ENCODE measurements around the gene LRRC42.

LRRC42 gene, protein sequence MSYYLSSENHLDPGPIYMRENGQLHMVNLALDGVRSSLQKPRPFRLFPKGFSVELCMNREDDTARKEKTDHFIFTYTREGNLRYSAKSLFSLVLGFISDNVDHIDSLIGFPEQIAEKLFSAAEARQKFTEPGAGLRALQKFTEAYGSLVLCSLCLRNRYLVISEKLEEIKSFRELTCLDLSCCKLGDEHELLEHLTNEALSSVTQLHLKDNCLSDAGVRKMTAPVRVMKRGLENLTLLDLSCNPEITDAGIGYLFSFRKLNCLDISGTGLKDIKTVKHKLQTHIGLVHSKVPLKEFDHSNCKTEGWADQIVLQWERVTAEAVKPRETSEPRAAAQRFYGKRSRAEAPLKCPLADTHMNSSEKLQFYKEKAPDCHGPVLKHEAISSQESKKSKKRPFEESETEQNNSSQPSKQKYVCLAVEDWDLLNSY

DNA sequence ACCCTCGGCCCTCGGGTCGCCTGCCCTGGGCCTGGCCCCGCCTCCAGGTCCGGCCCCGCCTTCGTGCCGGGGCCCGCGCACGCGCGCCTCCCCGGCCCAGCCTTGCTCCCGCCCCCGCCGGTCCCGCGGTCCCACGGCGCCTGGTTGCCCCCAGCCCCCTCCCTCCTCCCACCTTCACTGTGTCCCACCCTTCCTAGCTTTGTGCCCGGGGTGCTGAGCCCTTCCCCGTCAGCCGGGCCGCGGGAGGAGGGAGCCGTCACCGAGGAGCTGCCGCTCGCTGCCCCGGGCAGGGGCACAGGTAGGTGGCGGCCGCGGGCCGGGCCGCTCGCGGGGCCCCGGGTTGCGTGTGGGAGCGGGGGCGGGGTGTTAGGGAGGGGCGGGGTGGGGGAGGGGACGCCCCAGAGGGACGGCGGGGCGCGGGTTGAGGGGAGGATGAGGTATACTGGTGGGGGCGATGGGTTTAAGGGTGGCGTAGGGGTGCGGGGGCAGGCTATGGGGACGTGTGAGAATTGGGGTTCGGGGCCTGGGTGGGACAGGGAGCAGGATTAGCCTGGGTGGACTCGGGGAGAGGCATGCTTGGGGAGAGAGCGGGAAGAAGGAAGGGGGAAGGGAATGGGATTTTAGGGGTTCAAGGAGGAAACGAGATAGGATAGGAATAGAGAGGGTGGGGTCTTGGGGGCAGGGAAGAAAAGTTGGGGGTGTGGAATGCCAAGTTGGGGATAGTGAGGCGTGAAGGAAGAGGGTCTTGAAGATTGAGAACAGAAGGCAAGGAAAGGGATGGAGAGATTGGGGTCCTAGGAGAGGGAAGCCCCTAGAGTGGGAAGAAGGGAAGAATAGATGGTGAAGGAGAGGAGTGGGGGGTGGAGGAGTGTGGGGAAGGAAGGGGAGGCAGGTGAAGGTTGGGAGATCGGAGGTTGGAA lies at the start of gene LRRC42:
LRRC42 (plus strand) TSS at position 99 of the 920 bp plus-strand sequence. CDS start 5,650 bp downstream, outside the sequence.
- no peak for DNase-seq

DNA sequence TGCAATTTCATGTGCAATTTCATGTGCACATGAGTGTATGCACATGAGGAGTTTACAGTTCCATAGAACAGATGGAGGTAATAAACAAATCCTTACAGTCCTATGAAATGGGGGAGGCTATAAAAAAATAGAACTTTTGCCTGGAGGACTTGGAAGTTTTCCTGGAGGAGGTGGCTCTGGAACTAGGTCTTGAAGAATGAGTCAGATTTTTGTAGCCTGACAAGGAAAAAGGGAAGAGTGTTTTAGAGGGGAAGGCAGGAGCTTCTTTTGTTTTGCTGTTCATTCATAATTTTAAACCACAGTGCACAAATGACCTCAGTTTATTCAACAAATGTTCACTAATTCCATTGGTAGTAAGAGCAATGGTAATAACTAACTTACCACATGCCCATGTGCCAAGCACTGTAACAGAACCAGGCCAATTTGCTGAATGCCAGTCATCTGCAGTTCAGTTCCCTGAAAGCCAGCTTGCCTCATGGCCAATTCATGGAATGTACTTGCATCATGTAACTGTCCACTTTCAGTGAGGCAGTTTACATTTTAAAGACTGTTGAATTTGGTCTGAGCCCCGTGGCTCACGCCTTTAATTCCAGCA lies 49.4 kb upstream of the LRRC42 start:
- DNase-seq: no peak

DNA sequence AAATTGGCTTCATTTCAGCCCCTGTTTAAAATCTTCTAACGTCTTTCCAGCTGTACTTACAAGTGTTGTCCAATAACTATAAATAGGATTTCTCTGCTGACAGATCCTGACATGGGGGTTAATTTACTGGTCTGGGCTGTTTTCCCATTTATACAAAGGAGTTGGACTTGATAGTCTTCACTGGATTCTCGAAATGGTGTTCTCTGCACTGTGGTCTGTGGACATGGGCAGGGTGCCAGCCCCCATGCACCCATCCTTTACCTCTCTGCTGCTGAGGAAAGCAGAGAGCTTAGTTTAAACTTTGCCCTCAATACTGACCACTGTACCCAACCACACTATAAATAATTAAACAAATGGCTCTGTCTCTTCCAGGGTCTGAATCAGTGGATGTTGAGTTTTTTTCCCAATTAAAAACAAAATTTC lies 46.9 kb upstream of the LRRC42 start:
- no peak for DNase-seq

DNA sequence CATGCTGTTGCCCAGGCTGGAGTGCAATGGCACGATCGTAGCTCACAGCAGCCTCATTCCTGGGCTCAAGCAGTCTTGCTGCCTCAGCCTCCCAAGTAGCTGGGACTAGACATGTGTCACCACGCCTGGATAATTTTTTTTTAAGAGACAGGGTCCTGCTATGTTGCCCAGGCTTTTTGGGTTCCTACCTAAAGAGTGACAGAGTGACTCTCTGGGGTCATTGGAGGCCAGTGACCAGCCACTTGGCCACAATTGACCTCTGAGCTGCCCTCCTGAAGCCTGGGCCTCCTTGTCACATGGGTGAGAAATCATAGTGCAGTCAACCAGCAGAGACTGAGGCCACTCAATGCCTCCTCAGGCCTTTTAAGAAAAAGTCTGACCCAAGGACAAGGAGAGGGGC lies 46.4 kb upstream of the LRRC42 start:
- no peak for DNase-seq

DNA sequence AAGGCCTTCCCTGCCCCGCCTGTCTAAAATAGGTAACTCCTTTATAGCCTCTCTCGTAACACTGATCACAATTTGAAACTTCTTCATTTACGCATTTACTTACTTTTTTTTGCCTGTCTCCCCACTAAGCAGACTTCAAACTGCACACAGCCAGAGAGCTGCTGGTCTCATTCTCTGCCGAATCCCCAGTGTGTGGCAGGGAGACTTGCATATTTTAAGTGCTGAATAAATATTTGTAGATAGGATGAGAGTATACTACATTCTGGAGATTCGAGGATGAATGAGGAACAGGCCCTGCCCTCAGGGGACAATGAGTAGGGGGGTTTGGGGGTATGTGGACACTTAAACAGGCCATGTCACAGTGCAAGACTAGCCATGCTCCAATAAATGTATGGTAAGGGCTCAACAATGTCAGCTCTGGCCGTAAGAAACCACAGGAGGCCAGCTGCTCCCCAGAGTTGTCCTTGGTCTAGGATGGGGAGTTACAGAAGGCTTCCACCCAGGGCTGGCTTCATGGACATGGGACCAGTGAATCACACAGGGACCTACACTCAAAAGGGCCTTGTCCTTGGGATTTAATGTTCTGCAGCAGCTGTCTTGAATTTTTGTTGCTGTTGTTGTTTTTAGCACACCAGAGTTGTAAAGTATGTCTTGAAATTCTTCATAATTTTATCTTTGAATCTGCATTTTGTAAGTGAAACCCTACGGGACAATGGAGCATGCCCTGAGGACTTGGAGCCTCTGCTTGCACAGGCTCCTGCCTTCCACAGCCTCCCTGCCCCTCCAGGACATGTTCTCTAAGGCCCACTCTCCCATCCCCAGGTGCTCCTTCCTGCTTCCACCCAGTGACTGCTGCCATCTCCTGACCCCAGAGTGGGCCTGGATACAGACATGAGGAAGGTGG lies 43.7 kb upstream of the LRRC42 start:
- no peak for DNase-seq

DNA sequence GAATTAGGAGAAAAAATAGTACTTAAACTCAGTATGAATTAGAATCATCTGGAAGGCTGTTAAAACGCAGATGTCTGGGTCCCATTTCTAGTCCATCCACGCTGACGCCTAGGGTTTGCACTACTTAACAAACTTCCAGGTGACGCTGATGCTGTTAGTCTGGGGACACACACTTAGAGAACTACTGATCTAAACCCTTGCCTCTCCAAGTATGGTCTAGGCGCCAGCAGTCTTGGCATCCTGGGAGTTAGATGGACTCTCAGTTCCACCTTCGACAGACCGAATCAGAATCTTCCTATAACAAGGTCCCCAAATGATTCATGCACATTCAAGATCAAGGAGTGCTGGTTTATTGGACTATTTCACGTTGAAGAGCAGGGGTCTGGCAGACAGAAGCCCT lies 40.6 kb upstream of the LRRC42 start:
- no peak for DNase-seq

DNA sequence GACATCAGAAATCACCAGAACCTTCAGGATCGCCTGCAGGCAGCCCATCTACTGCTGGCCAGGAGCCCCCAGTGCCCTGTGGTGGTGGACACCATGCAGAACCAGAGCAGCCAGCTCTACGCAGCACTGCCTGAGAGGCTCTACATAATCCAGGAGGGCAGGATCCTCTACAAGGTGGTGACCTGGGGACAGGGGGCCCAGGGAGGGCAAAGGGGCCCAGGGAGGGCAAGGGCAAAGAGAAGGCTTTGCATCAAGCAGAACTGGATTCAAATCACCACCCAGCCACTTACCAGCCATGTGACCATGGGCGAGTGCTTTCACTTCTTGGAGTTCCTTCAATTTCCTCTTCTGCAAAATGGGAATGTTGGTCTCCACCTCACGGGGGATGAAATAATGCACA lies 40.0 kb upstream of the LRRC42 start:
- no peak for DNase-seq

DNA sequence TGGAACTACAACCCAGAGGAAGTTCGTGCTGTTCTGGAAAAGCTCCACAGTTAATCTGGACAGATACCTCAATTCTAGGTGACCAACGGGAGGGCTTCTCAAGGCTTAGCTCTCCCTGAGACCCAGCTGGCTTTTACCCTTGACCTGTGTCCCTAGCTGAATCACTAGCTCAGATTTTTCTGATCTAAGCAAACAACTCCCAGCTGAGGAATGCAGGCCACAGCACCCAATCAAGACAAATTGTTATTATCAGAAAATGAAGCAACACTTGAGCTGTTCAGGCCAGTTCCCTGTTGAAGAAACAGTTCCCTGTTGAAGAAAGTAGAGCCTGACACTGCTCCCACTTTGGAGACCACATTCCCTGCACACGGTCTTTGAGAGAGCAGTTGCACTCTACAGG lies 36.2 kb upstream of the LRRC42 start:
- no peak for DNase-seq

DNA sequence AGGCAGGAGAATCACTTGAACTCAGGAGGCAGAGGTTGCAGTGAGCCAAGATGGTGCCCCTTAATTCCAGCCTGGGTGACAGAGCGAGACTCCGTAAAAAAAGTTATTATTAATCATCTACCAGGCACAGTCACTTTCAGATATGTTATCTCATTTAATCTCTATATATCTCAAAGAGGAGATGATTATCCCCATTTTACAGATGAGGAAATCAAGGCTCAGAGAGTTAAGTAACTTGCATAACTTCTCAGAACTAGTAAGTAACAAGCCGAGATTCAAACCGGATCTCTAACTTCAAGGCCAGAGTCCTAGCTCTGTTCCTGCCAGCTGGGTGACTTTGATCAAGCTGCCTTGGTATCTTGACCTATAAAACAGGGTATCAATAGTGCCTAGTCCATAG lies 34.7 kb upstream of the LRRC42 start:
- DNase-seq: no peak

DNA sequence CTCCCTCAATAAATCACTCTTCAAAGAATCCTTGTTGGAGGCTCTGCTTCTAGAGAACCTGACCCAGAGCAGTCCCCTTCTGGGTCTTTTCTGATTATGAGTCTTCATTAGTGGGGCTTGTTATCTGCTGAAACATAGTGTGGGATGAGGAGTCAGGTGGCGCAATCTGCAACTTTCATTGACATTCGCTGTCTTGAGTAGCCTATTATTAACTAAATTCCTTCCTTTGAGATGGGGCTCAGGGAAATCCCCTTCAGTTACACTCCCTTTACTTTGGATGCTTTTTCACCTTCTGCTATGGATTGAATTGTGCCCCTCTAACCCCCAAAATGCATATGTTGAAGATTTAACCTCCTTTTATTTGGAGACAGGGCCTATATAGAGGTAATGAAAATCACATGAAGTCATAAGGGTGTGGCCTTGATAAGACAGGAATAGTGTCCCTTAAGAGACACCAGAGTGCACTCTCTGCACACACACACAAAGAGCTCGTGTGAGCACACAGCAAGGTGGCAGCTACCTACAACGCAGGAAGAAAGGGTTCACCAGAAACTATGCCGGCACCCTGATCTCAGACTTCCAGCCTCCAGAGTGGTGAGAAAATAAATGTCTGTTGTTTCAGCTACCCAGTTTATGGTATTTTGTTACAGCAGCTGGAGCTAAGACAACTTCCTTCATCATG lies 32.7 kb upstream of the LRRC42 start:
- no peak for DNase-seq

DNA sequence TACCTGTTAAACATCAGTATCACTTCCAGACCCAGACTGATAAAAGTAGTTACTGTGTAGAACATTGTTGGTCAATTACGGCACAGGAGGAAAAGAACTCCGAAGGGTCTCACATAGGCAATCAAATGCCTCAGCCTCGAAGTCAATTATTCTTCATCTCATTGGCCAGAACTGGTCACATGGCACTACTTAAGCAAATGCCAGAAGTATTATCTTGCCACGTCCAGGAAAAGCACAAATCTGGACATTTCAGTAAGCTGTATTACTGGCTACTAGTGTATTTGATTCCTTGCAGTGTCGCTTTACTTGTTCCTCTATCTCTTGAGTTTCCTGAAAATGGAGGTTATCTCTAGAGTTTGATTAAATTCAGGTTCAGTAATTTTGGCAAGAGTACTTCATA lies 27.8 kb upstream of the LRRC42 start:
- DNase-seq: no peak

DNA sequence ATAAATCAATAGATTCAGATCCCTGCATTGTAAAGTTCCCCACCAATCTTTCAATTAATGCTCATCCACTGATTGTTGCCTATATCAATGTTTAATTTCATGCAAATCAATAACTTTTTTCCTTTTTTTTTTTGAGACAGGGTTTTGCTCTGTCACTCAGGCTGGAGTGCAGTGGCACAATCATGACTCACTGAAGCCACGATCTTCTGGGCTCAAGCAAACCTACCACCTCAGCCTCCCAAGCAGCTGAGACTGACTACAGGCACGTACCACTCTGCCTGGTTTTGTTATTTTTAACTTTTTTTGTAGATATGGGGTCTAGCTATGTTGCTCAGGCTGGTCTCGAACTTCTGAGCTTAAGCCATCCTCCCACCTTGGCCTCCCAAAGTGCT lies 26.5 kb upstream of the LRRC42 start:
- DNase-seq: no peak

DNA sequence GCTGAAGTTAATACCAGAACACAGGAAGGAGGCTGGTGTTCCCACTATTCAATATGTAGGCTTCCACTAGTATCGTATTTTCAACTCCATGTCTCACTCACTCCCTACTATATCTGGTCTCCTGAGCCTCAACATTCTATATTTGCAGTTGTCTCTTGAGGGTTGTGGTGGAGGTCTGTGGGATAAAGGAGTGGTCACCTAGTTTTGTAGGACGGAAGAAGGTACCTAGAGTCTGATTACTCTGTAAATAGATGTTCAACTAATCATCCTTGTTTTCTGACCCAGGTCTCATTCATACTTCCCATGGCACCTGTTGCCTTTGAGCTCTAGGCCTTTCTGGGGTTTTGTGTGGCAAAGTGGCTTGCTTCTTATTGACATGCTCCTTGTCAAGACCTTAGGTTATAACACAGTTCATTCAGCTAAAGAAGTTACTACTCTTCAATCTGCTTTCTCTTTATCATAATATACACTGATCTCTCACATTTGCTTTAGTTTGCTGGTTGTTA lies 18.7 kb upstream of the LRRC42 start:
- DNase-seq: no peak

DNA sequence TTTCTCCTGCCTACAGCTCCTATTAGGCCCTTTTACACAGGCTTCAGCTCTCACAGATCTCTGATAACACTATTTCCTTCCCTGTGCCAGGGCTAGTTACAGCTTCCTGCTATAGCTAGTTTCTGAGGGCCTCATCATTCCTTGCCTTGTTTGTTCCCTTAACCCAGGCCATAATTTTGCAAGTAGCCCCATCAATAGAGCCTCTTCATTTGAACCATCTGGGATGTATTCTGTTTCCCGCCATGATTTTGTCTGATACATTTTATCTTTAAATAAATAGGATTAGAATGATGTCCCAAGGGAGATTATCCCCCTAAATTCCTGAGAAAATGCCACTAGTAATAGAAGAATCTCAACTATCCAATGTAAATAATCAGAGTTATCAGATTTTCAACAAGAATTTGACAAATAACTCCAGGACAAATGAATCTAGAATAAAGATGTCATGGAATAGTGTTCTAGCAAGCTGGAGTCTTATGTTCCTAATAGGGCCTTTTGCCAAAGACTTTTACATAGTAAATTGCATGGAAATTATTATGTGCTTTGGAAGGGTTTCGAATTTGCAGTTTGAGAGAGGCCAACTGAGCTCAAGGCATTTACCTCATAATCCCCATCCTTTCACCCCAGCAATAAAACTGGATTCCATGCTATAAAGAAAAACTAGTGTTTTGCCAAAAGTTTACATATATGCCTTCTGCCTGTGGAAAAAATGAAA lies 16.7 kb upstream of the LRRC42 start:
- DNase-seq: no peak

DNA sequence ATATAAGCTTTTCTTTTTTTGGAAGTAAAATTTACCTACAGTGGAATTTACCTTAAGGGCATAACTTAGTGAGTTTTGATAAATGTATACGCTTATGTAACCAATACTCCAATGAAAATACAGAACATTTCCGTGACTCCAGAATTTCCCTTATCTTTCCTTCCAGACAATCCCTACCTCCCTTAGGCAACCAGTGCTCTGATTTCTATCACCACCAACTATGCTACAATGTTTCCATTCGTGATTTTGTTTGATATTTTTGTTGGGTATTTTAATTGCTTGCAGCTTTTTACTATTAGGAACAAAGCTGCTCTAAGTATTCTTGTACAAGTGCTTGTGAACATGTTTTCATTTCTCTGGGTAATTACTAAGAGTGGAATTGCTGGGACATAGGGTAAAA lies 15.2 kb upstream of the LRRC42 start:
- DNase-seq: no peak

DNA sequence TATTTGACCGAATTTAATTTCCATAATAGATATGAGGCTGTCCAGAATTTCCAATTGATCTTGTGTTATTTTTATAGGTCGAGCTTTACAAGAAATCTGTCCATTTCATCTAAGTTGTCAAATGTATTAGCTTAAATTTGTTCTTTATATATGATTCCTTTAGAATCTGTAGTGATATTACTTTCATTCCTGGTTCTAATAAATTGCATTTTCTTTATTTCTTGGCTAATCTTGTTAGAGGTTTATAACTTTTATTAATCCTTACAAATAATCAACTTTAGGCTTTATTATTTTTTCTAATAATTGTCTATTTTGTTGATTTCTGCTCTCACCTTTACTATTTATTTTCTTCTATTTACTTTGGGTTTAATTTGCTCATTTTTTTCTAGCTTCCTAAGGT lies 14.6 kb upstream of the LRRC42 start:
- no peak for DNase-seq

DNA sequence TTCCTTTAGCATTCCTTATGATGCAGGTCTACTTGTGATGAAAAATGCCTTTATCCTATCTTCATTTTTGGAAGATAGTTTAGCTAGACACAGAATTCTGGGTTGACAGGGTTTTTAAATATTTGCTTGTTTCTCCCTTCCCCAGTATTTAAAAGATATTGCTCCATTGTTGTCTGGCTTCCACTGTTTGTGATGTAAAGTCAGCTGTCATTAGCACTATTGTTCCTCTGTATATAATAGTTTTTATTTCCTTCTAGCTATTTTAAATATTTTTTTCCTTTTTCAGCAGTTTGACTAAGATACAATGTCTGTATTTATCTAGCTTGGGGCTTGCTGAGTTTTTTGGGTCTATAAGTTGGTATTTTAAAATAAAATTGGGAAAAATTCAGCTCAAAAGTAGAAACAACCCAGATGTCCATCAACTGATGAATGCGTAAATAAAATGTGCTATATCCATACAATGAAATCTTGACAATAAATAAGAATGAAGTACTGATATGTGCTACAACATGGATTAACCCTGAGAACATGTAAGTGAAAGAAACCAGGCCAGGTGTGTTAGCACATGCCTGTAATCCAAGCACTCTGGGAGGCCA lies 11.9 kb upstream of the LRRC42 start:
- DNase-seq: no peak

DNA sequence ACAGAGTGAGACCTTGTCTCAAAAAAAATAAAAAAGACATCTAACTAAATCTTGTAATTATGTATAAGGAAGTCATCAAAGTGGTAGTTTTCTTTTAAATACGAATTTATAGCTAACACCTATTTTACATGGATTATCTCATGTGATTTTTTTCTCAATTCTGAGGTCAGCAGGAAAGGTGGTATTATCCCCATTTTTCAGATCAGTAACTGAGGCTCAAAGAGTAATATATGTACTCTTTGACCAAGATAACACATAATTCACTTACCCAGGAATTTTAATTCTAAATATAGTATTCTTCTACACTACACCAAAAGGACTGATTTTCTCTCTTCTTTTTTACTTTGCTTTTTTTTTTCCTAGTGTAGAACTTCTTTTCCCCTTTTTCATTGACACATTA lies 9.7 kb upstream of the LRRC42 start:
- DNase-seq: no peak

DNA sequence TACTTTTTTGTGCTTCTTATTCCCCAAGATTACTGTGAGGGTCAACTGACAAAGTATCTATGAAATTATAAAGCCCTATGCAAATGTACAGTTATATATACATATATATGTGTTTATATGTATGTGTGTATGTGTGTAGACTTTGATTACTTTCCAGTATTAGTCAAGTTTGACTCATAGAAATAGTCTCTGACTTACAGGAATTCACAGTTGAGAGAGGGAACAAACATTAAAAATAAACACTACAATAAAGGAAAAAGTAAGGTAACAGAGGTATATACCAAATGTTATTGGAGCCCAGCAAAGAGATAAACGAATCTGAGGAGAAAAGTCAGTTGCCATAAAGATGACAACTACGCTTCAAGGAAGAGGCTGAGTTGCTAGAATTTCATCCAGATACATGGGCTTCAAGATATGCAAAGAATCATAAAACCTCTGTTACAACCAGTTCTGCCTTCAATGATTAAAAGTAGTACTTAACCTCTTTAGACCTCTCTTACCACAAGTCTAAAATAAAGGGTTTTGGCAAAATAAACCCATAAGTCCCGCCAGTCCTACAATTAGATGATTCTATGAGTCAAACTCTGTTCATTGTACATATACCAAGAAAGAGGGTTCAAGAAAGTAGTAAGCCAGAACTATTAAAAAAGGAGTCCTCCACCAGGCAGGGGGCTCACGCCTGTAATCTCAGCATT lies 7.9 kb upstream of the LRRC42 start:
- no peak for DNase-seq

Data from NCI-H146 (cell line).